ENCODE data around the gene ZNF215.

DNA sequence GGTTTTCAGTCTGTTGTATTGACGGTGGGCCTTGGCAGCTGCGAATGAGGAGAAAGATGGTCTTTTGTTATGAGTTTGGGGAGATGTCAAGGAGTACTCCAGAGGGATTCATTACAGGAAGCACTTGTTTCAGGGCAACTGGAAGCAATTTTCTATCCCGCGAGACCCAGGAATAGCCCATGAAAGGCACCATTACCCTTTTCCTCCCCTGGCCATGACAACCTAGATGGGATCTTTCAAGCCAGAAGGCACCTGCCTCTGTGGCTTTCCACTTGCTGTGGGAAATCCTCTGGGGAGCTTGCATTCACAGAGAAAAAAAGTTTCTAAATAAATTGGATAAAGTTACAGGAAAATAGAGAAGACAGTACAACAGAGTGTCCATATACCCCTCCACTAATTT lies 2.7 kb downstream of the ZNF215 start:
- TF ChIP-seq EP300 (IDR thresholded peaks at IDR 0.05) (no peak), POLR2A (IDR thresholded peaks at IDR 0.05) (no peak)
- TF ChIP-seq, protein P1, sequence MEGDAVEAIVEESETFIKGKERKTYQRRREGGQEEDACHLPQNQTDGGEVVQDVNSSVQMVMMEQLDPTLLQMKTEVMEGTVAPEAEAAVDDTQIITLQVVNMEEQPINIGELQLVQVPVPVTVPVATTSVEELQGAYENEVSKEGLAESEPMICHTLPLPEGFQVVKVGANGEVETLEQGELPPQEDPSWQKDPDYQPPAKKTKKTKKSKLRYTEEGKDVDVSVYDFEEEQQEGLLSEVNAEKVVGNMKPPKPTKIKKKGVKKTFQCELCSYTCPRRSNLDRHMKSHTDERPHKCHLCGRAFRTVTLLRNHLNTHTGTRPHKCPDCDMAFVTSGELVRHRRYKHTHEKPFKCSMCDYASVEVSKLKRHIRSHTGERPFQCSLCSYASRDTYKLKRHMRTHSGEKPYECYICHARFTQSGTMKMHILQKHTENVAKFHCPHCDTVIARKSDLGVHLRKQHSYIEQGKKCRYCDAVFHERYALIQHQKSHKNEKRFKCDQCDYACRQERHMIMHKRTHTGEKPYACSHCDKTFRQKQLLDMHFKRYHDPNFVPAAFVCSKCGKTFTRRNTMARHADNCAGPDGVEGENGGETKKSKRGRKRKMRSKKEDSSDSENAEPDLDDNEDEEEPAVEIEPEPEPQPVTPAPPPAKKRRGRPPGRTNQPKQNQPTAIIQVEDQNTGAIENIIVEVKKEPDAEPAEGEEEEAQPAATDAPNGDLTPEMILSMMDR (IDR thresholded peaks at IDR 0.05): no peak
